H1 (cell line): ENCODE results near the gene CERS5. TPM values are rescaled to one million over a fixed set of nuclear protein-coding genes. Genes with fewer than 3 reads are reported as not detected.

Source experiments
- CTCF ChIA-PET: fragments of 300-600 bp; sonication (Branson Sonifier 250); formaldehyde crosslinking; loops from one replicate; lab custom pipeline; 2021; ENCODE audit not compliant: partially characterized antibody; lab: Charles Lee
- POLR2A ChIA-PET: fragments of 300-600 bp; sonication (Branson Sonifier 250); formaldehyde crosslinking; loops from one replicate; lab custom pipeline; 2021; ENCODE audit warnings: inconsistent platforms; ENCODE audit not compliant: partially characterized antibody; lab: Charles Lee
- DNase-seq, 2 experiments: peaks; one replicate each; pipeline versions ENCODE4 v3.0.0 to v3.0.0-alpha.2; 2010 to 2022; ENCODE audit warnings: low spot score in 2 of 2, low read depth in 1 of 2, mixed read lengths in 1 of 2
- FAIRE-seq: peaks from 2 replicates; lab custom pipeline; 2011; peaks lifted over from hg19 to GRCh38; lab: Jason Lieb, UNC
- H2AFZ ChIP-seq: 2 replicates; pipeline ENCODE4 v1.8.1; 2012; ENCODE audit warnings: low read length, inconsistent platforms
- H2AK5ac ChIP-seq: 2 replicates; pipeline ENCODE4 v1.6.1; 2013; ENCODE audit warnings: low read depth, low read length
- H2BK120ac ChIP-seq: replicated peaks from 2 replicates; pipeline ENCODE3; 2013; ENCODE audit warnings: low read depth, low read length, inconsistent platforms
- H2BK12ac ChIP-seq: 2 replicates; pipeline ENCODE4 v1.6.1; 2013; ENCODE audit warnings: low read depth, low read length
- H2BK15ac ChIP-seq: 2 replicates; pipeline ENCODE4 v1.6.1; 2013; ENCODE audit warnings: low read length
- H2BK20ac ChIP-seq: 2 replicates; pipeline ENCODE4 v1.6.1; 2013; ENCODE audit warnings: low read length
- H2BK5ac ChIP-seq: 2 replicates; pipeline ENCODE4 v1.6.1; 2013; ENCODE audit warnings: low read depth, low read length
- H3K14ac ChIP-seq: 2 replicates; pipeline ENCODE4 v1.6.1; 2013; ENCODE audit warnings: inconsistent platforms; ENCODE audit not compliant: insufficient read length
- H3K18ac ChIP-seq: 2 replicates; pipeline ENCODE4 v1.6.1; 2013; ENCODE audit warnings: low read length; ENCODE audit errors: extremely low read depth
- H3K23ac ChIP-seq: 2 replicates; pipeline ENCODE4 v1.6.1; 2013; ENCODE audit warnings: inconsistent platforms; ENCODE audit not compliant: insufficient read length
- H3K23me2 ChIP-seq: 2 replicates; pipeline ENCODE4 v1.6.1; 2013; ENCODE audit warnings: low read depth, low read length
- H3K27ac ChIP-seq: 2 replicates; pipeline ENCODE4 v1.6.1; 2011; ENCODE audit warnings: low read depth, low read length, inconsistent platforms
- H3K27me3 ChIP-seq, 4 experiments: replicated peaks in 1 of 4; 1 replicate in 1 of 4; 2 replicates in 3 of 4; pipeline versions ENCODE4 v1.6.1 to v1.8.1; 2011 to 2013; ENCODE audit warnings: low read length in 3 of 4, mild to moderate bottlenecking in 3 of 4, inconsistent platforms in 2 of 4, mixed read lengths in 2 of 4, moderate library complexity in 1 of 4; ENCODE audit not compliant: control insufficient read depth in 3 of 4, insufficient read depth in 3 of 4; ENCODE audit errors: extremely low read depth in 1 of 4
- H3K36me3 ChIP-seq, 4 experiments: 2 replicates each; pipeline versions ENCODE4 v1.6.1 to v1.8.1; 2011 to 2013; ENCODE audit warnings: mild to moderate bottlenecking in 4 of 4, low read length in 3 of 4, moderate library complexity in 2 of 4, control low read depth in 1 of 4, inconsistent platforms in 1 of 4; ENCODE audit not compliant: insufficient read depth in 4 of 4, control insufficient read depth in 2 of 4
- H3K4ac ChIP-seq: replicated peaks from 2 replicates; pipeline ENCODE3; 2013; ENCODE audit warnings: low read length, low read depth, mixed read lengths, inconsistent platforms; ENCODE audit not compliant: insufficient read length
- H3K4me1 ChIP-seq, 4 experiments: replicated peaks in 1 of 4; 1 replicate in 1 of 4; 2 replicates in 3 of 4; pipeline versions ENCODE4 v1.6.1 to v1.8.1; 2011 to 2013; ENCODE audit warnings: low read length in 3 of 4, inconsistent platforms in 2 of 4, mixed read lengths in 1 of 4; ENCODE audit not compliant: insufficient read depth in 4 of 4, control insufficient read depth in 3 of 4
- H3K4me2 ChIP-seq, 2 experiments: 2 replicates each; pipeline versions ENCODE4 v1.6.1 to v1.8.1; 2011 to 2013; ENCODE audit warnings: low read depth in 2 of 2, low read length in 2 of 2, control low read depth in 1 of 2, inconsistent platforms in 1 of 2, mild to moderate bottlenecking in 1 of 2; ENCODE audit not compliant: insufficient read depth in 1 of 2
- H3K4me3 ChIP-seq, 4 experiments: fragments of 200-600, 300-600 bp in 1 of 4; sonication (generic), shearing (Covaris generic), sonication (Bioruptor Twin) in 1 of 4; 2 replicates each; pipeline versions ENCODE4 v1.5.1 to v1.8.1; 2011 to 2016; ENCODE audit warnings: low read length in 4 of 4, low read depth in 3 of 4, control low read depth in 2 of 4, inconsistent platforms in 2 of 4, mild to moderate bottlenecking in 2 of 4, mixed read lengths in 1 of 4, moderate library complexity in 1 of 4; ENCODE audit not compliant: insufficient read depth in 2 of 4; ENCODE audit errors: extremely low read depth in 1 of 4
- H3K56ac ChIP-seq: replicated peaks from 2 replicates; pipeline ENCODE3; 2013; ENCODE audit warnings: low read depth, mild to moderate bottlenecking, mixed read lengths, low read length, inconsistent platforms; ENCODE audit not compliant: insufficient read length
- H3K79me1 ChIP-seq: 2 replicates; pipeline ENCODE4 v1.6.1; 2013; ENCODE audit warnings: low read depth, low read length, control low read depth
- H3K79me2 ChIP-seq, 2 experiments: 2 replicates each; pipeline versions ENCODE4 v1.6.1 to v1.8.1; 2012 to 2013; ENCODE audit warnings: low read length in 2 of 2, mild to moderate bottlenecking in 2 of 2, inconsistent platforms in 1 of 2; ENCODE audit not compliant: insufficient read depth in 2 of 2, control insufficient read depth in 1 of 2
- H3K9ac ChIP-seq, 4 experiments: replicated peaks in 1 of 4; 1 replicate in 1 of 4; 2 replicates in 3 of 4; pipeline versions ENCODE4 v1.6.1 to v1.8.1; 2011 to 2013; ENCODE audit warnings: low read depth in 3 of 4, low read length in 3 of 4, control low read depth in 2 of 4, mild to moderate bottlenecking in 2 of 4, moderate library complexity in 2 of 4, inconsistent platforms in 1 of 4; ENCODE audit errors: extremely low read depth in 1 of 4
- H3K9me3 ChIP-seq, 2 experiments: 2 replicates each; pipeline versions ENCODE4 v1.6.1 to v1.8.1; 2012 to 2013; ENCODE audit warnings: mild to moderate bottlenecking in 2 of 2, moderate library complexity in 2 of 2, control low read depth in 1 of 2, inconsistent platforms in 1 of 2, low read depth in 1 of 2, low read length in 1 of 2, mixed read lengths in 1 of 2; ENCODE audit not compliant: insufficient read depth in 2 of 2
- H4K20me1 ChIP-seq, 2 experiments: replicated peaks in 1 of 2; 2 replicates each; pipeline versions ENCODE3 to v1.8.1; 2011 to 2013; ENCODE audit warnings: inconsistent platforms in 2 of 2, low read length in 2 of 2, mild to moderate bottlenecking in 1 of 2; ENCODE audit not compliant: insufficient read depth in 2 of 2, control insufficient read depth in 1 of 2
- H4K5ac ChIP-seq: 2 replicates; pipeline ENCODE4 v1.6.1; 2013; ENCODE audit warnings: low read length, low read depth, mixed read lengths, inconsistent platforms; ENCODE audit not compliant: insufficient read length
- H4K8ac ChIP-seq: 2 replicates; pipeline ENCODE4 v1.8.0; 2013; ENCODE audit warnings: mild to moderate bottlenecking, moderate library complexity, low read length, inconsistent platforms; ENCODE audit not compliant: insufficient read depth; ENCODE audit errors: extremely low read depth
- H4K91ac ChIP-seq: replicated peaks from 2 replicates; pipeline ENCODE3; 2013; ENCODE audit warnings: low read length, mixed read lengths, inconsistent platforms; ENCODE audit not compliant: insufficient read length
- JUND ChIP-seq: IDR thresholded peaks from 2 replicates; pipeline ENCODE4 v1.6.1; 2011; ENCODE audit warnings: mild to moderate bottlenecking, improper control_type of control experiment, low read length
- KDM4A ChIP-seq: IDR thresholded peaks from one replicate; pipeline ENCODE4 v1.7.1; 2012; ENCODE audit warnings: low read depth, mild to moderate bottlenecking, moderate library complexity, low read length, inconsistent platforms; ENCODE audit not compliant: severe bottlenecking
- POU5F1 ChIP-seq: IDR thresholded peaks from 2 replicates; pipeline ENCODE4 v1.6.1; 2011; ENCODE audit warnings: low read depth, mild to moderate bottlenecking, low read length, moderate library complexity
- SIN3A ChIP-seq, 2 experiments: IDR thresholded peaks in 1 of 2; conservative IDR thresholded peaks in 1 of 2; 2 replicates each; pipeline ENCODE4 v1.6.1; 2011 to 2012; ENCODE audit warnings: low read length in 2 of 2, improper control_type of control experiment in 1 of 2, low read depth in 1 of 2, mild to moderate bottlenecking in 1 of 2
- TAF1 ChIP-seq: IDR thresholded peaks from 2 replicates; pipeline ENCODE4 v1.6.1; 2011; ENCODE audit warnings: mild to moderate bottlenecking, low read depth, low read length
- TCF12 ChIP-seq: IDR thresholded peaks from 2 replicates; pipeline ENCODE4 v1.6.1; 2011; ENCODE audit warnings: low read depth, mild to moderate bottlenecking, low read length
- WGBS, 2 experiments: shearing (Covaris generic) in 1 of 2; methylation state at CpG; one replicate each; pipeline versions ENCODE4 v1.1.6 to v1.1.7; 2013 to 2015; ENCODE audit warnings: low lambda C conversion rate in 2 of 2, mixed read lengths in 2 of 2, inconsistent platforms in 1 of 2, low coverage in 1 of 2, missing lambda C conversion rate in 1 of 2; ENCODE audit not compliant: insufficient replicate concordance in 2 of 2, insufficient coverage in 1 of 2, insufficient read length in 1 of 2; ENCODE audit errors: extremely low coverage in 1 of 2, missing lambda C conversion rate in 1 of 2; 5-methylcytosine and 5-hydroxymethylcytosine counted together
- polyA plus RNA-seq, 7 experiments: library from polyadenylated mRNA; depleted of rRNA in 3 of 7; stranded (reverse) in 5 of 7; unstranded in 2 of 7; fragments of >200 nt in 5 of 7; fragments of 200-250 nt in 2 of 7; gene quantifications; 1 replicate in 5 of 7; 2 replicates in 1 of 7; 4 replicates in 1 of 7; pipeline versions ENCODE4 v1.2.1 to v1.2.3, GENCODE V29; 2011 to 2013; ENCODE audit warnings: missing spikeins in 2 of 7, mixed read lengths in 2 of 7
- total RNA-seq: library from RNA; stranded (reverse); fragmentation: NEBNext Ultra II Directional; extraction: Animal tissue kit (Norgen Biotek cat#: 25700); gene quantifications from 2 replicates; pipeline ENCODE4 v1.2.1, GENCODE V29; 2021
- TF ChIP-seq, protein P1 (sequence below), 3 experiments: IDR thresholded peaks; 1 replicate in 2 of 3; 2 replicates in 1 of 3; pipeline versions ENCODE4 v1.5.1 to v1.6.1; 2011; ENCODE audit warnings: low read length in 3 of 3, mild to moderate bottlenecking in 3 of 3, inconsistent platforms in 2 of 3, low read depth in 1 of 3, moderate library complexity in 1 of 3; ENCODE audit not compliant: insufficient read depth in 1 of 3; ENCODE audit errors: control extremely low read depth in 1 of 3

The CERS5 gene
- total and polyA plus RNA-seq, 2 of the 8 experiments (the other 6 are each of a cell fraction or from before 2014, with no cell fraction given) = 69.2 to 119 TPM

- no peak overlapping the region for H4K91ac ChIP-seq
- TF ChIP-seq, protein P1, sequence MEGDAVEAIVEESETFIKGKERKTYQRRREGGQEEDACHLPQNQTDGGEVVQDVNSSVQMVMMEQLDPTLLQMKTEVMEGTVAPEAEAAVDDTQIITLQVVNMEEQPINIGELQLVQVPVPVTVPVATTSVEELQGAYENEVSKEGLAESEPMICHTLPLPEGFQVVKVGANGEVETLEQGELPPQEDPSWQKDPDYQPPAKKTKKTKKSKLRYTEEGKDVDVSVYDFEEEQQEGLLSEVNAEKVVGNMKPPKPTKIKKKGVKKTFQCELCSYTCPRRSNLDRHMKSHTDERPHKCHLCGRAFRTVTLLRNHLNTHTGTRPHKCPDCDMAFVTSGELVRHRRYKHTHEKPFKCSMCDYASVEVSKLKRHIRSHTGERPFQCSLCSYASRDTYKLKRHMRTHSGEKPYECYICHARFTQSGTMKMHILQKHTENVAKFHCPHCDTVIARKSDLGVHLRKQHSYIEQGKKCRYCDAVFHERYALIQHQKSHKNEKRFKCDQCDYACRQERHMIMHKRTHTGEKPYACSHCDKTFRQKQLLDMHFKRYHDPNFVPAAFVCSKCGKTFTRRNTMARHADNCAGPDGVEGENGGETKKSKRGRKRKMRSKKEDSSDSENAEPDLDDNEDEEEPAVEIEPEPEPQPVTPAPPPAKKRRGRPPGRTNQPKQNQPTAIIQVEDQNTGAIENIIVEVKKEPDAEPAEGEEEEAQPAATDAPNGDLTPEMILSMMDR (IDR thresholded peaks at IDR 0.05; ENCODE audit: control extremely low read depth in 1 of 3, insufficient read depth in 1 of 3, low read depth in 1 of 3, low read length in 3 of 3) = no peak
- TF ChIP-seq KDM4A (no peak), TCF12 (no peak), JUND (no peak), POU5F1 (no peak), SIN3A (conservative IDR thresholded peaks at IDR 0.05 in 1 of 2, IDR thresholded peaks at IDR 0.05 in 1 of 2; ENCODE audit: low read depth in 1 of 2, low read length in 2 of 2) (no peak), TAF1 (no peak)
- no peak overlapping the region for H3K9ac ChIP-seq
- H3K4me2 ChIP-seq = no peak overlapping the region
- no peak overlapping the region for H2AFZ ChIP-seq
- H3K56ac ChIP-seq = no peak overlapping the region
- H3K18ac ChIP-seq = no peak overlapping the region
- H3K23me2 ChIP-seq = no peaks in the 10 kb centered on the region
- 92% methylated on average over 2 of the region's 2 CpGs; no CpG with 5 or more reads in 1 of the 2 experiments for WGBS, 2 experiments
- DNase-seq (no peak), FAIRE-seq (no peak)
- H3K14ac ChIP-seq = no peak overlapping the region
- no peaks in the 10 kb centered on the region for H3K36me3 ChIP-seq
- H3K4me3 ChIP-seq = no peak overlapping the region
- no peak overlapping the region for H4K5ac ChIP-seq
- H2BK12ac ChIP-seq = no peak overlapping the region
- H2BK5ac ChIP-seq = no peak overlapping the region
- H2AK5ac ChIP-seq = no peak overlapping the region
- no peaks in the 10 kb centered on the region for H3K4me1 ChIP-seq
- H4K20me1 ChIP-seq = no peaks in the 10 kb centered on the region
- H3K27ac ChIP-seq = no peak overlapping the region
- H3K27me3 ChIP-seq = no peaks in the 10 kb centered on the region
- POLR2A ChIA-PET = interaction anchor here (1.1 to 2.3 kb wide), 4 partner anchors 8 to 69 kb away, joined by 3 to 10 read pairs (median 4); no protein-coding TSS in a partner anchor
- CTCF ChIA-PET = interaction anchor here (1.3 to 2.7 kb wide), 2 partner anchors 8 to 13 kb away, joined by 4 to 8 read pairs; no protein-coding TSS in a partner anchor
- no peaks in the 10 kb centered on the region for H3K9me3 ChIP-seq
- no peak overlapping the region for H3K4ac ChIP-seq
- H2BK15ac ChIP-seq = no peak overlapping the region
- no peak overlapping the region for H4K8ac ChIP-seq
- H3K79me2 ChIP-seq = peaks cover 0 to 45% of the 10 kb centered on the region in 2 experiments; a peak in 2 of 4 replicates
- H2BK20ac ChIP-seq = no peak overlapping the region
- peaks cover 2% of the 10 kb centered on the region; the same call in 1 of the 2 replicates for H3K79me1 ChIP-seq
- no peak overlapping the region for H2BK120ac ChIP-seq
- H3K23ac ChIP-seq = no peak overlapping the region
Measured at GRCh38 chr12:50213439-50213838, 46.3 kb upstream of the CERS5 start.
